Uterus (tissue), 4 donors: ENCODE measurements around the gene PTPN13. TPM values are rescaled to one million over a fixed set of nuclear protein-coding genes. Genes with fewer than 3 reads are reported as not detected.
A peak's percentile ranks its signal among the peaks of the same experiment; 100 is the strongest.

Experiments
- DNase-seq, 2 donors: peaks; one replicate each; pipeline ENCODE4 v3.0.0-alpha.2; 2019 to 2020
- H3K27ac ChIP-seq, 2 donors: fragments of 200-600 bp; sonication (generic); 1 replicate in 1 of 2; 2 replicates in 1 of 2; pipeline ENCODE4 v1.5.1; 2016 to 2018
- H3K27me3 ChIP-seq, 2 donors: fragments of 200-600 bp; sonication (generic); one replicate each; pipeline ENCODE4 v1.5.1; 2018 to 2019; ENCODE audit warnings: control low read depth in 1 of 2
- H3K36me3 ChIP-seq, 2 donors: fragments of 200-600 bp; sonication (generic); one replicate each; pipeline ENCODE4 v1.5.1; 2019; ENCODE audit warnings: control low read depth in 1 of 2
- H3K4me1 ChIP-seq, 2 donors: fragments of 200-600 bp; sonication (generic); one replicate each; pipeline ENCODE4 v1.5.1; 2018 to 2019; ENCODE audit warnings: control low read depth in 1 of 2
- H3K4me3 ChIP-seq, 2 donors: fragments of 200-600 bp; sonication (generic); 1 replicate in 1 of 2; 2 replicates in 1 of 2; pipeline ENCODE4 v1.5.1; 2018 to 2019; ENCODE audit warnings: mild to moderate bottlenecking in 1 of 2
- H3K9me3 ChIP-seq, 2 donors: fragments of 200-600 bp; sonication (generic); one replicate each; pipeline ENCODE4 v1.5.1; 2019; ENCODE audit warnings: control low read depth in 1 of 2
- POLR2A ChIP-seq, 2 donors: fragments of 450-650 bp; IDR thresholded peaks; one replicate each; pipeline ENCODE4 v1.6.1; 2016; ENCODE audit warnings: antibody characterized with exemption in 2 of 2, mild to moderate bottlenecking in 1 of 2, moderate library complexity in 1 of 2
- intact Hi-C: fragments of 100-400 bp; cut with DNase I; formaldehyde crosslinking; loops from one replicate; pipeline ENCODE4 v1.15.1; 2023; ENCODE audit warnings: low total_unique reads
- total RNA-seq, 4 donors: library from RNA; depleted of rRNA in 3 of 4; stranded (reverse); fragments of >200 nt in 3 of 4; gene quantifications; one replicate each; pipeline versions ENCODE4 v1.1.0 to v1.2.4, GENCODE V29; 2014 to 2023
- TF ChIP-seq, protein P1 (sequence below), 4 experiments: fragments of 200-600 bp in 2 of 4; fragments of 450-650 bp in 2 of 4; sonication (generic) in 2 of 4; IDR thresholded peaks; one replicate each; pipeline ENCODE4 v1.5.1; 2016 to 2019; ENCODE audit warnings: antibody characterized with exemption in 4 of 4, mild to moderate bottlenecking in 2 of 4, moderate library complexity in 1 of 4
- donor health status: DM: yes; HTN: yes; CAD: no.

PTPN13 gene
- total RNA-seq, 4 donors from 2014 or later: 24.3 to 79.2 (median 37.9) TPM

DNA sequence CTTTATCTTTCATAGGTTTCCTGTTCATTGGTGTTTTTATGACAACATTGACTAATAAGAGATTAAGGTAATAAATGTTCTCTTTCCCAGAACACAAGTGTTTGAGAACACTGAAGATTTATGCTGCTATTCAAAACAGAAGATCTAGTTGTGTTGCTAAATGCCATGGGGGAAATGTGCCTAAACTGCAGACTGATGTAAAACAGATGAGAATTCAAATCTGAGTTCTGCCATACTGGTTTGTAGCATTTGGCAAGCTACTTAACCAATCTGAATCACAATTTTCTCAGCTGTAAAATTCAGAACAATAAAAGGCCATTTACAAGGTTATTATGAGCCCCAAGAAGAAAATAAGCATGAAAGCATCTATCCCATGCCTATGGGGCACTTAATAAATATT is 252.8 kb downstream of the PTPN13 start:
- Histone ChIP-seq H3K27ac (peak overlapping the region in 1 of 2 donors; percentile 1), H3K4me3 (no peak overlapping the region)
- intact Hi-C loops: no loop called here

GRCh38 chr4:86847571-86847970 is 253.5 kb downstream of the PTPN13 start:
- intact Hi-C loops: no loop called here
- TF ChIP-seq, protein P1, sequence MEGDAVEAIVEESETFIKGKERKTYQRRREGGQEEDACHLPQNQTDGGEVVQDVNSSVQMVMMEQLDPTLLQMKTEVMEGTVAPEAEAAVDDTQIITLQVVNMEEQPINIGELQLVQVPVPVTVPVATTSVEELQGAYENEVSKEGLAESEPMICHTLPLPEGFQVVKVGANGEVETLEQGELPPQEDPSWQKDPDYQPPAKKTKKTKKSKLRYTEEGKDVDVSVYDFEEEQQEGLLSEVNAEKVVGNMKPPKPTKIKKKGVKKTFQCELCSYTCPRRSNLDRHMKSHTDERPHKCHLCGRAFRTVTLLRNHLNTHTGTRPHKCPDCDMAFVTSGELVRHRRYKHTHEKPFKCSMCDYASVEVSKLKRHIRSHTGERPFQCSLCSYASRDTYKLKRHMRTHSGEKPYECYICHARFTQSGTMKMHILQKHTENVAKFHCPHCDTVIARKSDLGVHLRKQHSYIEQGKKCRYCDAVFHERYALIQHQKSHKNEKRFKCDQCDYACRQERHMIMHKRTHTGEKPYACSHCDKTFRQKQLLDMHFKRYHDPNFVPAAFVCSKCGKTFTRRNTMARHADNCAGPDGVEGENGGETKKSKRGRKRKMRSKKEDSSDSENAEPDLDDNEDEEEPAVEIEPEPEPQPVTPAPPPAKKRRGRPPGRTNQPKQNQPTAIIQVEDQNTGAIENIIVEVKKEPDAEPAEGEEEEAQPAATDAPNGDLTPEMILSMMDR (IDR thresholded peaks at IDR 0.05): no peak
- no peak for TF ChIP-seq POLR2A (IDR thresholded peaks at IDR 0.05)
- H3K4me1 ChIP-seq: no peaks in the 10 kb centered on the region
- no peaks in the 10 kb centered on the region for H3K36me3 ChIP-seq
- H3K9me3 ChIP-seq: no peaks in the 10 kb centered on the region
- no peaks in the 10 kb centered on the region for H3K27me3 ChIP-seq
- peak overlapping the region in 1 of 2 donors; percentile 54 for H3K27ac ChIP-seq
- DNase-seq: no peak
- no peak overlapping the region for H3K4me3 ChIP-seq

More for the DNA sequence above, 252.8 kb downstream of the PTPN13 start:
- DNase-seq: no peak
- H3K27me3 ChIP-seq: no peaks in the 10 kb centered on the region
- no peaks in the 10 kb centered on the region for H3K4me1 ChIP-seq
- no peaks in the 10 kb centered on the region for H3K9me3 ChIP-seq
- TF ChIP-seq POLR2A (IDR thresholded peaks at IDR 0.05): no peak
- TF ChIP-seq, protein P1 (IDR thresholded peaks at IDR 0.05): no peak
- no peaks in the 10 kb centered on the region for H3K36me3 ChIP-seq

DNA sequence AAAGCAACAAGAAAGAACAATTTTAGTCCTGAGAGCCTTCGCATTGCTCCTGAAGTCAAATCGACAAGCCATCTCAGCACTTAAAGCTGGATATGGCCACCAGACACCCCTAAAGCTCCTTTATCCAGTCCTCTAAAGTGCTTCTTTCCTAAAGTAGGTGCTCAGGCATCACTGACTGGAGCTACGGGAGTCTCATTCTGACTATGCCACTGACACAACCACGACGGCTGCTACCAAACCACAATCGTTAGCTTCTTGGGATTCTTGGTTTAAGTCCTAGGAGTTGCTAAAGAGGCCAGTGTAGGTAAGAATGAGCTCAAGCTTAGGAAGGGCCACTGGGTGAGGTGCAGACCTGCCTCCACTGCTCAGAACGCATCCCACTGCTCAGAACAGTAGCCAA is 254.0 kb downstream of the PTPN13 start:
- Histone ChIP-seq H3K4me3 (no peak overlapping the region), H3K4me1 (no peaks in the 10 kb centered on the region), H3K36me3 (no peaks in the 10 kb centered on the region), H3K27me3 (no peaks in the 10 kb centered on the region), H3K9me3 (no peaks in the 10 kb centered on the region), H3K27ac (peak overlapping the region in 1 of 2 donors; percentile 54)
- TF ChIP-seq, protein P1 (IDR thresholded peaks at IDR 0.05): no peak
- no peak for TF ChIP-seq POLR2A (IDR thresholded peaks at IDR 0.05)
- intact Hi-C loops: no loop called here
- no peak for DNase-seq

GRCh38 chr4:86848732-86849619 is 254.9 kb downstream of the PTPN13 start, which contains the start of gene SLC10A6:
SLC10A6 (minus strand) TSS chr4:86849384; CDS start chr4:86849115, 269 bp downstream.
- Histone ChIP-seq H3K4me3 (no peak within 1 kb of the TSS), H3K4me1 (no peaks in the 10 kb centered on the region), H3K36me3 (no peaks in the 10 kb centered on the region), H3K27ac (peak within 1 kb of the TSS; percentile 14 to 54), H3K27me3 (no peaks in the 10 kb centered on the region), H3K9me3 (no peaks in the 10 kb centered on the region)
- no peak for DNase-seq
- intact Hi-C loops: no loop called here
- no peak for TF ChIP-seq POLR2A (IDR thresholded peaks at IDR 0.05)
- TF ChIP-seq, protein P1 (IDR thresholded peaks at IDR 0.05): no peak

DNA sequence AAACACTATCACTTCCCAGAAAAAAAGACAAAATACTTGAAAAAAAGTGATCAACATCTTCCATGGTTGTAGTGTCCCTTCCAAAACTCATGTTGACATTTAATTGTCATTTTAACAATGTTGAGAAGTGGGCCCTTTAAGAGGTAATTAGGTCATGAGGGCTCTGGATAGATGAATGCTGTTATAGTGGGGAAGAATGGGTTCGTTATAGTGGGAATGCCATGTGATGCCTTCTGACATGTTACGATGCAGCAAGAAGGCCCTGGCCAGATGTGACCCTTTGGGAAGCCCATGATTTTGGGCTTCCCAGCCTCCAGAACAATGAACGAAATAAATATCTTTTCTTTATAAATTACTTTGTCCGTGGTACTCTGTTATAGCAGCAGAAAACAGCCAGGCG is 259.1 kb downstream of the PTPN13 start:
- Histone ChIP-seq H3K9me3 (no peaks in the 10 kb centered on the region), H3K27me3 (no peaks in the 10 kb centered on the region), H3K36me3 (no peaks in the 10 kb centered on the region), H3K4me1 (no peaks in the 10 kb centered on the region), H3K27ac (no peak overlapping the region), H3K4me3 (no peak overlapping the region)
- no peak for DNase-seq
- intact Hi-C loops: no loop called here
- TF ChIP-seq POLR2A (IDR thresholded peaks at IDR 0.05): no peak
- TF ChIP-seq, protein P1 (IDR thresholded peaks at IDR 0.05): no peak
